B cell (primary cell): ENCODE results near the gene KCNH1. TPM values are rescaled to one million over a fixed set of nuclear protein-coding genes. Genes with fewer than 3 reads are reported as not detected.

Experiments used
- ATAC-seq: fragments of 200-7000 bp; cut with Tn5 transposase; one replicate; pipeline ENCODE4 v1.10.0; 2021; ENCODE audit warnings: low read depth, mild to moderate bottlenecking, moderate number of reproducible peaks, moderate library complexity
- CTCF ChIA-PET: fragments of 350-600 bp; sonication (Branson Sonifier 250); formaldehyde crosslinking; loops from one replicate; lab custom pipeline; 2021; ENCODE audit warnings: antibody characterized with exemption, inconsistent platforms; lab: Charles Lee
- POLR2A ChIA-PET: fragments of 350-600 bp; sonication (Branson Sonifier 250); formaldehyde crosslinking; loops from one replicate; lab custom pipeline; 2021; ENCODE audit warnings: antibody characterized with exemption; lab: Charles Lee
- DNase-seq: peaks from one replicate; pipeline ENCODE4 v3.0.0; 2013
- H2AFZ ChIP-seq: 2 replicates; pipeline ENCODE4 v1.6.1; 2012; ENCODE audit warnings: mild to moderate bottlenecking, low read depth, low read length; ENCODE audit not compliant: insufficient read depth, poor library complexity, severe bottlenecking
- H3K27ac ChIP-seq, 2 donors: 1 replicate in 1 of 2; 2 replicates in 1 of 2; pipeline ENCODE4 v1.5.1; 2012 to 2013; ENCODE audit warnings: low read length in 2 of 2, mild to moderate bottlenecking in 2 of 2, moderate library complexity in 1 of 2
- H3K27me3 ChIP-seq, 4 experiments: fragments of 200-600 bp in 1 of 4; sonication (generic) in 1 of 4; replicated peaks in 1 of 4; 1 replicate in 2 of 4; 2 replicates in 2 of 4; pipeline versions ENCODE4 v1.6.1 to v1.7.0; 2013 to 2016; ENCODE audit warnings: low read length in 3 of 4, mild to moderate bottlenecking in 2 of 4, mixed read lengths in 1 of 4, moderate library complexity in 1 of 4; ENCODE audit not compliant: insufficient read depth in 4 of 4, control insufficient read depth in 3 of 4; ENCODE audit errors: control extremely low read depth in 1 of 4
- H3K36me3 ChIP-seq, 2 experiments: replicated peaks in 1 of 2; 1 replicate in 1 of 2; 2 replicates in 1 of 2; pipeline versions ENCODE4 v1.6.1 to v1.7.1; 2013; ENCODE audit warnings: low read length in 1 of 2; ENCODE audit not compliant: insufficient read depth in 2 of 2, control insufficient read depth in 1 of 2; ENCODE audit errors: control extremely low read depth in 1 of 2, extremely low read depth in 1 of 2
- H3K4me1 ChIP-seq, 2 donors: fragments of 200-600 bp in 1 of 2; sonication (generic) in 1 of 2; 1 replicate in 1 of 2; 2 replicates in 1 of 2; pipeline versions ENCODE4 v1.5.1 to v1.6.1; 2013 to 2017; ENCODE audit warnings: low read length in 2 of 2; ENCODE audit not compliant: control insufficient read depth in 2 of 2, insufficient read depth in 2 of 2
- H3K4me2 ChIP-seq: replicated peaks from 2 replicates; pipeline ENCODE3; 2012; ENCODE audit warnings: mild to moderate bottlenecking, low read depth, low read length; ENCODE audit not compliant: poor library complexity, severe bottlenecking
- H3K4me3 ChIP-seq, 5 experiments: fragments of 200-600 bp in 1 of 5; sonication (generic) in 1 of 5; 1 replicate in 3 of 5; 2 replicates in 2 of 5; pipeline versions ENCODE4 v1.5.1 to v1.7.0; 2011 to 2016; ENCODE audit warnings: low read length in 4 of 5, mild to moderate bottlenecking in 4 of 5, low read depth in 2 of 5, control low read depth in 1 of 5, moderate library complexity in 1 of 5; ENCODE audit not compliant: insufficient read depth in 1 of 5; ENCODE audit errors: control extremely low read depth in 1 of 5, extremely low read depth in 1 of 5
- H3K79me2 ChIP-seq: fragments of 200-600 bp; sonication (generic); one replicate; pipeline ENCODE4 v1.6.0; 2016; ENCODE audit warnings: low read length; ENCODE audit not compliant: control insufficient read depth, insufficient read depth
- H3K9ac ChIP-seq: fragments of 200-600 bp; sonication (generic); 2 replicates; pipeline ENCODE4 v1.6.1; 2017; ENCODE audit warnings: mild to moderate bottlenecking, low read length, moderate library complexity
- H3K9me3 ChIP-seq, 3 donors: one replicate each; pipeline versions ENCODE4 v1.6.1 to v1.7.1; 2013; ENCODE audit warnings: low read length in 2 of 3; ENCODE audit not compliant: control insufficient read depth in 2 of 3, insufficient read depth in 1 of 3; ENCODE audit errors: control extremely low read depth in 1 of 3
- H4K20me1 ChIP-seq: 2 replicates; pipeline ENCODE4 v1.6.0; 2012; ENCODE audit warnings: mild to moderate bottlenecking, low read length; ENCODE audit not compliant: insufficient read depth, control insufficient read depth, poor library complexity, severe bottlenecking
- H3K27ac Mint-ChIP-seq: one replicate; pipeline ENCODE4 v1.8.0; 2021; ENCODE audit warnings: mixed read lengths
- H3K27me3 Mint-ChIP-seq: one replicate; pipeline ENCODE4 v1.8.0; 2021; ENCODE audit warnings: mixed read lengths
- H3K4me1 Mint-ChIP-seq: one replicate; pipeline ENCODE4 v1.8.0; 2021; ENCODE audit warnings: mixed read lengths
- H3K4me3 Mint-ChIP-seq: one replicate; pipeline ENCODE4 v1.8.0; 2021; ENCODE audit warnings: mixed read lengths
- H3K9me3 Mint-ChIP-seq: one replicate; pipeline ENCODE4 v1.8.0; 2022; ENCODE audit warnings: mixed read lengths; ENCODE audit not compliant: insufficient read depth
- EZH2 ChIP-seq: IDR thresholded peaks from 2 replicates; pipeline ENCODE4 v1.6.1; 2012; ENCODE audit warnings: borderline replicate concordance, low read depth, mild to moderate bottlenecking, moderate library complexity, low read length; ENCODE audit not compliant: insufficient read depth, poor library complexity, severe bottlenecking
- WGBS: methylation state at CpG from one replicate; pipeline ENCODE4 v1.1.5; 2013; ENCODE audit warnings: missing lambda C conversion rate; ENCODE audit not compliant: insufficient coverage; 5-methylcytosine and 5-hydroxymethylcytosine counted together
- intact Hi-C: fragments of 100-400 bp; cut with micrococcal nuclease; formaldehyde crosslinking; loops from one replicate; pipeline ENCODE4 v1.10.0; 2022
- polyA plus RNA-seq: library from polyadenylated mRNA; depleted of rRNA; stranded (reverse); fragments of >200 nt; gene quantifications from 2 replicates; pipeline ENCODE4 v1.2.3, GENCODE V29; 2012
- total RNA-seq, 2 donors: library from RNA; stranded (reverse); fragments of 120-200 nt in 1 of 2; gene quantifications; 1 replicate in 1 of 2; 2 replicates in 1 of 2; pipeline versions ENCODE4 v1.2.3 to v1.2.4, GENCODE V29; 2013 to 2022
- TF ChIP-seq, protein P1 (sequence below): fragments of 200-600 bp; IDR thresholded peaks from one replicate; pipeline ENCODE4 v1.8.0; 2022; ENCODE audit warnings: antibody characterized with exemption, mild to moderate bottlenecking

The KCNH1 gene
- total and polyA plus RNA-seq, 2 donors (not counting 1 experiment from before 2014, with no cell fraction given), result not detected

DNA sequence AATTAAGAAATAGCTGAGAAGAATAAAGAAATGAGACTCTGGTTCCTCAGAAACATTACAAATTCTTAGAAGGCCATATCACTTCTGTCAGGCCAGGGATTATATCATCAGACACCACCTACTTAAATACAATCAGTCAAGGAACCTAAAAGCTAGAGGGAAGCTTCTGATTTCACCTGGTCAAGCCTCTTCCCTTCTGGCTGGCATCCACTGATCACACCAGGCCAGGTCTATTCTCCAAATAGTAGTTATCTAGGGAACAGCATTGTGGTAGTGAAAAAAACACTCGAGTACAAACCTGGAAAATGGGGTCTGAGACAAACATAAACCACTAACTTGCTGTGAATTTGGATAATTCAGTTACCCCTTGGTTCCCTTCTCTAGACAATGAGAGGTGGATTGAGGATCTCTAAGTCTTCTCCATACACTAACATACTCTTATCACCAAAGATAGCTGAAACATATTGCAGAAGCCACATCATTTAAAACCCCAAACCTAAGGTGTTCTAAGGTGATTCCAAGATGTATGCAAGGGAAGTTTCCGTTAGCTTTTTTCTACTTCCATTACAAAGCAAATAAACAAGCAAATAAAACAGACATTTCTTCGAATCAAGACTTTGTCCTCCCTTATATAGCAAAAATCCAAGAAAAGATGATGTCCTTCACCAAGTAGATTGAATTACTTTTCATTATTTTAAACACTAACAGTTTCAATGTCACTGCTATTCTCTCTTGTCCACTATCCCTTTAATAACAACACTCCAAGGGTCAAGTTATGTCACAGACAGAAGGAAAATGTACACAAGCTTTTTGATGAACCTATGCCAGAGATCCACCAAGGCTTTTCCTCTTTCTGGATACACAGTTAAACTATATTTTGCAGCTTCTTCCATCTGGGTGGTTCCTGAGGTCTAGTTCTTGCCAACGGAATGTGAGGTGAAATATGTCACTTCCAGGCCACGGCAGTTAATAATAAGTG is 212.9 kb downstream of the KCNH1 start:
- H2AFZ ChIP-seq, result no peak overlapping the region
- H4K20me1 ChIP-seq, result no peaks in the 10 kb centered on the region
- WGBS, result no CpG with 5 or more reads among the region's 5 CpGs
- no peaks in the 10 kb centered on the region for H3K36me3 ChIP-seq
- H3K9me3 Mint-ChIP-seq, result no peaks in the 10 kb centered on the region
- TF ChIP-seq, protein P1, sequence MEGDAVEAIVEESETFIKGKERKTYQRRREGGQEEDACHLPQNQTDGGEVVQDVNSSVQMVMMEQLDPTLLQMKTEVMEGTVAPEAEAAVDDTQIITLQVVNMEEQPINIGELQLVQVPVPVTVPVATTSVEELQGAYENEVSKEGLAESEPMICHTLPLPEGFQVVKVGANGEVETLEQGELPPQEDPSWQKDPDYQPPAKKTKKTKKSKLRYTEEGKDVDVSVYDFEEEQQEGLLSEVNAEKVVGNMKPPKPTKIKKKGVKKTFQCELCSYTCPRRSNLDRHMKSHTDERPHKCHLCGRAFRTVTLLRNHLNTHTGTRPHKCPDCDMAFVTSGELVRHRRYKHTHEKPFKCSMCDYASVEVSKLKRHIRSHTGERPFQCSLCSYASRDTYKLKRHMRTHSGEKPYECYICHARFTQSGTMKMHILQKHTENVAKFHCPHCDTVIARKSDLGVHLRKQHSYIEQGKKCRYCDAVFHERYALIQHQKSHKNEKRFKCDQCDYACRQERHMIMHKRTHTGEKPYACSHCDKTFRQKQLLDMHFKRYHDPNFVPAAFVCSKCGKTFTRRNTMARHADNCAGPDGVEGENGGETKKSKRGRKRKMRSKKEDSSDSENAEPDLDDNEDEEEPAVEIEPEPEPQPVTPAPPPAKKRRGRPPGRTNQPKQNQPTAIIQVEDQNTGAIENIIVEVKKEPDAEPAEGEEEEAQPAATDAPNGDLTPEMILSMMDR, result no peak
- no peak for TF ChIP-seq EZH2
- peaks cover 0 to 3% (median 0%) of the 10 kb centered on the region in 3 donors for H3K9me3 ChIP-seq
- no peak overlapping the region for H3K4me3 Mint-ChIP-seq
- no peak overlapping the region for H3K4me3 ChIP-seq
- H3K27me3 ChIP-seq, result no peaks in the 10 kb centered on the region
- no peaks in the 10 kb centered on the region for H3K4me1 Mint-ChIP-seq
- ChIA-PET CTCF (no interaction called here), POLR2A (no interaction called here)
- no peak overlapping the region for H3K27ac Mint-ChIP-seq
- no peak overlapping the region for H3K9ac ChIP-seq
- H3K79me2 ChIP-seq, result no peaks in the 10 kb centered on the region
- peaks cover 15% of the 10 kb centered on the region for H3K27me3 Mint-ChIP-seq
- H3K4me1 ChIP-seq, result no peaks in the 10 kb centered on the region
- intact Hi-C loops, result no loop called here
- no peak overlapping the region for H3K27ac ChIP-seq
- DNase-seq, result no peak
- ATAC-seq, result no peak
- H3K4me2 ChIP-seq, result no peak overlapping the region

DNA sequence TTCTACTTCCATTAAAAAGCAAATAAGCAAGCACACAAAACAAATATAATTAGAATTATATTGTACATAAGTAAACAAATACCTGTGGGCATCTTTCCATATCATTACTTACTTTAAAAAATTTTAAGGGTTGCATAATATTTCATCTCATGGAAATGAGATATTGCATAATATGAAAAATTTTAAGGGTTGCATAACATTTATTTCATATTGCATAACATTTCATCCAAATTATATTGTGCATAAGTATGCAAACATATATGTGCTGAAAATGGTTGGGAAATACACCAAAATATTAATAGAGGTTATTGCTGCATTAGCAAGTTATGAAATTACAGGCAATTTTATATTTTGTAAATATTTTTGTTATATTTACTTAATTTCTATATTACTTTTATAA is 213.7 kb downstream of the KCNH1 start:
- no peak for TF ChIP-seq EZH2
- TF ChIP-seq, protein P1, result no peak
- intact Hi-C loops, result no loop called here
- Histone ChIP-seq H3K4me1 (no peaks in the 10 kb centered on the region), H3K27me3 (no peaks in the 10 kb centered on the region), H4K20me1 (no peaks in the 10 kb centered on the region), H3K9ac (no peak overlapping the region), H2AFZ (no peak overlapping the region), H3K36me3 (no peaks in the 10 kb centered on the region), H3K79me2 (no peaks in the 10 kb centered on the region), H3K9me3 (no peaks in the 10 kb centered on the region), H3K4me3 (no peak overlapping the region), H3K27ac (no peak overlapping the region), H3K4me2 (no peak overlapping the region)
- Mint-ChIP-seq H3K4me3 (no peak overlapping the region), H3K4me1 (no peaks in the 10 kb centered on the region), H3K27me3 (peaks cover 15% of the 10 kb centered on the region), H3K27ac (no peak overlapping the region), H3K9me3 (no peaks in the 10 kb centered on the region)
- DNase-seq (no peak), ATAC-seq (no peak)
- ChIA-PET CTCF (no interaction called here), POLR2A (no interaction called here)
